ENCODE data around the gene GRIN2D.

DNA sequence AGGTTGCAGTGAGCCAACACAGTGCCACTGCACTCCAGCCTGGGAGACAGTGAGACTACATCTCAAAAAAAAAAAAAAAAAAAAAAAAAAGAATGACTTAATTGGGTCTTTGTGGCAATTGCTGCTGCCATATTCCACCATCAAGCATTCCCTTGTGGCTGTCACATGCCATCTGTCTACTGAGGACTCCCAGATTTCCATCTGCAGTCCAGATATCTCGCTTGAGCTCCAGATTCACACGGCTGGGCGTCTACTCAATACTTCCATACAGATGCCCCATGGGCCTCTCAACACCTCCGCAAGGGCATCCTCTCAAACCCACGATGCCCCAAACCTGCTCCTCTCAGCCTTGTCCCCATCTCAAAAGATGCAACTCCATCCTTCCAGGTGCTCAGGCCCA, 42.6 kb upstream of the GRIN2D start:
- TF ChIP-seq, protein P1, sequence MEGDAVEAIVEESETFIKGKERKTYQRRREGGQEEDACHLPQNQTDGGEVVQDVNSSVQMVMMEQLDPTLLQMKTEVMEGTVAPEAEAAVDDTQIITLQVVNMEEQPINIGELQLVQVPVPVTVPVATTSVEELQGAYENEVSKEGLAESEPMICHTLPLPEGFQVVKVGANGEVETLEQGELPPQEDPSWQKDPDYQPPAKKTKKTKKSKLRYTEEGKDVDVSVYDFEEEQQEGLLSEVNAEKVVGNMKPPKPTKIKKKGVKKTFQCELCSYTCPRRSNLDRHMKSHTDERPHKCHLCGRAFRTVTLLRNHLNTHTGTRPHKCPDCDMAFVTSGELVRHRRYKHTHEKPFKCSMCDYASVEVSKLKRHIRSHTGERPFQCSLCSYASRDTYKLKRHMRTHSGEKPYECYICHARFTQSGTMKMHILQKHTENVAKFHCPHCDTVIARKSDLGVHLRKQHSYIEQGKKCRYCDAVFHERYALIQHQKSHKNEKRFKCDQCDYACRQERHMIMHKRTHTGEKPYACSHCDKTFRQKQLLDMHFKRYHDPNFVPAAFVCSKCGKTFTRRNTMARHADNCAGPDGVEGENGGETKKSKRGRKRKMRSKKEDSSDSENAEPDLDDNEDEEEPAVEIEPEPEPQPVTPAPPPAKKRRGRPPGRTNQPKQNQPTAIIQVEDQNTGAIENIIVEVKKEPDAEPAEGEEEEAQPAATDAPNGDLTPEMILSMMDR (IDR thresholded peaks at IDR 0.05): no peak
- TF ChIP-seq POLR2A (IDR thresholded peaks at IDR 0.05): no peak

Measured in Peyer's patch (tissue), 4 donors.